ENCODE results near the gene LRP3. TPM values are rescaled to one million over a fixed set of nuclear protein-coding genes. Genes with fewer than 3 reads are reported as not detected.

LRP3 gene
- total and polyA plus RNA-seq, 2 of the 13 experiments (the other 11 are each of a cell fraction or from before 2014, with no cell fraction given), result 17.6 to 51.6 TPM

DNA sequence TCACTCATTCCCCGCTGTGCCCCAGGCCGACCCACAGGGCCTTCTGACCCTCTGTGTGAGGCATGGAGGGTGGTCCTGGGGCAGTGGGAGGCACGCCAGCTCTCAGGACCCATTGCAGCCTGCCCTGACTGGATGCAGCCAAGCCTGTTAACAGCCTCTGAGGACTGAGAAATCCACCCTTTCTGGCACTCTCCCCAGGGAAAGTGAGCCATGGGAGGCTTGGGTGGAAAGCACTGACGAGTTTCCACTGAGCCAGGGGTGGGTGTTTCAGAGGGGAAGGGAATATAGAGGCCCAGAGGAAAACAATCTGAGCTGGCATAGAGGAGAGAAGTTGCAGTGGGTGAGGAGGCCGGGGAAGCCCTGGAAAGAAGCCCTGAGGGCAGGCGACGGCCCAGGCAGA, 62.1 kb downstream of the LRP3 start (continued):
- TF ChIP-seq, protein P1, sequence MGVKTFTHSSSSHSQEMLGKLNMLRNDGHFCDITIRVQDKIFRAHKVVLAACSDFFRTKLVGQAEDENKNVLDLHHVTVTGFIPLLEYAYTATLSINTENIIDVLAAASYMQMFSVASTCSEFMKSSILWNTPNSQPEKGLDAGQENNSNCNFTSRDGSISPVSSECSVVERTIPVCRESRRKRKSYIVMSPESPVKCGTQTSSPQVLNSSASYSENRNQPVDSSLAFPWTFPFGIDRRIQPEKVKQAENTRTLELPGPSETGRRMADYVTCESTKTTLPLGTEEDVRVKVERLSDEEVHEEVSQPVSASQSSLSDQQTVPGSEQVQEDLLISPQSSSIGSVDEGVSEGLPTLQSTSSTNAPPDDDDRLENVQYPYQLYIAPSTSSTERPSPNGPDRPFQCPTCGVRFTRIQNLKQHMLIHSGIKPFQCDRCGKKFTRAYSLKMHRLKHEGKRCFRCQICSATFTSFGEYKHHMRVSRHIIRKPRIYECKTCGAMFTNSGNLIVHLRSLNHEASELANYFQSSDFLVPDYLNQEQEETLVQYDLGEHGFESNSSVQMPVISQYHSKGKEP (CRISPR knock-in tag; IDR thresholded peaks at IDR 0.05), result no peak
- no peak for TF ChIP-seq ZNF558 (CRISPR knock-in tag; IDR thresholded peaks at IDR 0.05; ENCODE audit: borderline replicate concordance)
- no peak for TF ChIP-seq POLR2AphosphoS2 (IDR thresholded peaks at IDR 0.05; ENCODE audit: low read depth, low read length)
- no peak for TF ChIP-seq NCOA1 (CRISPR knock-in tag; IDR thresholded peaks at IDR 0.05)

DNA sequence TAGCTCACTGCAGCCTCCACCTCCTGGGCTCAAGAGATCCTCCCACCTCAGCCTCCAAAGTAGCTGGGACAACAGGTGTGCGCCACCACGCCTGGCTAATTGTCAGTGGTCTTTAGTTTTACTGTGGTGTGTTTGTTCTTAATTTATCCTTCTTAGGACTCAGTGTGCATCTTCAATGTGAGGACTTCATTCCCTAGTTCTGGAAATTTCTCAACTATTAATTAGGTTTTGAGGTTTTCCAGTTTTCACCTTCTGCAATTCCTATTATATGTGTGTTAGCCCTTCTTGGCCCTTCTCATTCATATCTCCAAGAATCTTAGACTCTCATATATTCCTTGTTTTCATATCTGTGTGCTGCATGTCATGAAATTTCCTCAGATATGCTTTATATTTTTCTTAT, 63.7 kb downstream of the LRP3 start:
- in situ Hi-C loops (cut with HindIII; ENCODE audit: extremely low pct_ligation_motif_present, low pct_unique_long_range_greater_than_20kb) (no loop called here), intact Hi-C loops (cut with micrococcal nuclease; ENCODE audit: unreplicated experiment) (no loop called here)
- Histone ChIP-seq H2AFZ (ENCODE audit: low read length) (no peak overlapping the region), H3K36me3 (replicated peaks in 1 of 2; ENCODE audit: control insufficient read depth in 1 of 2, insufficient read depth in 2 of 2, low read length in 2 of 2) (no peaks in the 10 kb centered on the region), H4K20me1 (ENCODE audit: insufficient read depth, low read length) (no peaks in the 10 kb centered on the region), H3K9ac (ENCODE audit: insufficient read depth, low read depth, low read length) (no peak overlapping the region), H3K27ac (ENCODE audit: extremely low read length, insufficient read depth, low read length) (no peak overlapping the region), H3K9me3 (ENCODE audit: low read length) (peaks cover 5% of the 10 kb centered on the region), H3K4me2 (ENCODE audit: low read depth, low read length) (no peak overlapping the region), H3K4me3 (replicated peaks in 1 of 3; ENCODE audit: insufficient read depth in 1 of 3, low read depth in 2 of 3, low read length in 3 of 3) (no peak overlapping the region), H3K79me2 (ENCODE audit: insufficient read depth, low read length) (no peaks in the 10 kb centered on the region), H3K4me1 (ENCODE audit: insufficient read depth, low read length) (peaks cover 43% of the 10 kb centered on the region), H3K27me3 (ENCODE audit: control insufficient read depth in 1 of 2, insufficient read depth in 2 of 2, low read length in 2 of 2) (peaks cover 9 to 30% of the 10 kb centered on the region in 2 experiments; a peak in 4 of 5 replicates)
- ATAC-seq, result no peak
- no peak for TF ChIP-seq HNRNPUL1 (IDR thresholded peaks at IDR 0.05; ENCODE audit: low read depth, low read length)
- no peak for TF ChIP-seq HNRNPK (IDR thresholded peaks at IDR 0.05; ENCODE audit: low read depth, low read length, poor library complexity, severe bottlenecking)
- POLR2A ChIA-PET, result interaction anchor here (0.9 to 2.4 kb wide), 2 partner anchors 9 to 37 kb away, joined by 3 to 7 read pairs; no protein-coding TSS in a partner anchor
- no peak for FAIRE-seq
- WGBS (ENCODE audit: low lambda C conversion rate), result 100% methylated on average over 2 of the region's 2 CpGs
- CTCF ChIA-PET (ENCODE audit: low intra/inter-chr PET ratio, low total read pairs), result no interaction called here
- no TSS peak for BruUV-seq (replicated peaks)
- DNase-seq (ENCODE audit: low spot score), result no peak

Other genes with a start within 250 kb of the LRP3 start
- gene CEP89, start 222.4 kb upstream of the LRP3 start, total RNA-seq (2016; rRNA removed; fragmentation: Illumina TruSeq; extraction: Trizol), result 10.9 and 13.1 TPM in 2 replicates
- 7.2 TPM in 2 replicates for gene CEP89, start 222.4 kb upstream of the LRP3 start, polyA plus RNA-seq (2011; rRNA removed)
- 6.0 and 10.0 TPM in 2 replicates for gene FAAP24, start 222.1 kb upstream of the LRP3 start, total RNA-seq (2016; rRNA removed; fragmentation: Illumina TruSeq; extraction: Trizol)
- 1.5 and 2.3 TPM in 2 replicates for gene FAAP24, start 222.1 kb upstream of the LRP3 start, polyA plus RNA-seq (2011; rRNA removed)
- 20.3 and 21.6 TPM in 2 replicates for gene RHPN2, start 129.4 kb upstream of the LRP3 start, total RNA-seq (2016; rRNA removed; fragmentation: Illumina TruSeq; extraction: Trizol)
- gene RHPN2, start 129.4 kb upstream of the LRP3 start, polyA plus RNA-seq (2011; rRNA removed), result 46.6 and 48.0 TPM in 2 replicates
- 6.8 and 8.8 TPM in 2 replicates for gene GPATCH1, start 113.1 kb upstream of the LRP3 start, total RNA-seq (2016; rRNA removed; fragmentation: Illumina TruSeq; extraction: Trizol)
- gene GPATCH1, start 113.1 kb upstream of the LRP3 start, polyA plus RNA-seq (2011; rRNA removed), result 6.4 and 6.9 TPM in 2 replicates
- not detected in 2 replicates for gene WDR88, start 62.2 kb upstream of the LRP3 start, total RNA-seq (2016; rRNA removed; fragmentation: Illumina TruSeq; extraction: Trizol)
- gene WDR88, start 62.2 kb upstream of the LRP3 start, polyA plus RNA-seq (2011; rRNA removed), result 0.09 TPM in 1 of 2 replicates, not detected in the other
- gene SLC7A10, start 31.5 kb downstream of the LRP3 start, total RNA-seq (2016; rRNA removed; fragmentation: Illumina TruSeq; extraction: Trizol), result 0.41 and 2.2 TPM in 2 replicates
- 1.1 TPM in 2 replicates for gene SLC7A10, start 31.5 kb downstream of the LRP3 start, polyA plus RNA-seq (2011; rRNA removed)
- gene CEBPA, start 108.2 kb downstream of the LRP3 start, total RNA-seq (2016; rRNA removed; fragmentation: Illumina TruSeq; extraction: Trizol), result 99.9 and 103 TPM in 2 replicates
- gene CEBPA, start 108.2 kb downstream of the LRP3 start, polyA plus RNA-seq (2011; rRNA removed), result 24.8 and 35.0 TPM in 2 replicates
- gene CEBPG, start 179.4 kb downstream of the LRP3 start, total RNA-seq (2016; rRNA removed; fragmentation: Illumina TruSeq; extraction: Trizol), result 34.3 and 49.8 TPM in 2 replicates
- gene CEBPG, start 179.4 kb downstream of the LRP3 start, polyA plus RNA-seq (2011; rRNA removed), result 25.7 and 26.6 TPM in 2 replicates